ENCODE data around the gene OLAH. TPM values are rescaled to one million over a fixed set of nuclear protein-coding genes. Genes with fewer than 3 reads are reported as not detected.

Gene OLAH
- total RNA-seq, 3 donors from 2014 or later: 1.1 to 2.6 (median 1.6) TPM

- no peak for DNase-seq (ENCODE audit: low spot score in 2 of 2)
- Histone ChIP-seq H3K4me1 (no peaks in the 10 kb centered on the region), H3K9me3 (peaks cover 0 to 21% of the 10 kb centered on the region in 2 donors), H3K4me3 (no peak overlapping the region), H3K27me3 (no peaks in the 10 kb centered on the region), H3K27ac (no peak overlapping the region), H3K36me3 (no peaks in the 10 kb centered on the region)
- intact Hi-C loops (cut with DNase I; ENCODE audit: low total_unique reads): no loop called here
- no peak for TF ChIP-seq POLR2A (IDR thresholded peaks at IDR 0.05)
- TF ChIP-seq, protein P1, sequence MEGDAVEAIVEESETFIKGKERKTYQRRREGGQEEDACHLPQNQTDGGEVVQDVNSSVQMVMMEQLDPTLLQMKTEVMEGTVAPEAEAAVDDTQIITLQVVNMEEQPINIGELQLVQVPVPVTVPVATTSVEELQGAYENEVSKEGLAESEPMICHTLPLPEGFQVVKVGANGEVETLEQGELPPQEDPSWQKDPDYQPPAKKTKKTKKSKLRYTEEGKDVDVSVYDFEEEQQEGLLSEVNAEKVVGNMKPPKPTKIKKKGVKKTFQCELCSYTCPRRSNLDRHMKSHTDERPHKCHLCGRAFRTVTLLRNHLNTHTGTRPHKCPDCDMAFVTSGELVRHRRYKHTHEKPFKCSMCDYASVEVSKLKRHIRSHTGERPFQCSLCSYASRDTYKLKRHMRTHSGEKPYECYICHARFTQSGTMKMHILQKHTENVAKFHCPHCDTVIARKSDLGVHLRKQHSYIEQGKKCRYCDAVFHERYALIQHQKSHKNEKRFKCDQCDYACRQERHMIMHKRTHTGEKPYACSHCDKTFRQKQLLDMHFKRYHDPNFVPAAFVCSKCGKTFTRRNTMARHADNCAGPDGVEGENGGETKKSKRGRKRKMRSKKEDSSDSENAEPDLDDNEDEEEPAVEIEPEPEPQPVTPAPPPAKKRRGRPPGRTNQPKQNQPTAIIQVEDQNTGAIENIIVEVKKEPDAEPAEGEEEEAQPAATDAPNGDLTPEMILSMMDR (IDR thresholded peaks at IDR 0.05): no peak
- TF ChIP-seq POLR2AphosphoS5 (IDR thresholded peaks at IDR 0.05): no peak
These were observed 16.2 kb downstream of the OLAH start for GRCh38 chr10:15059914-15060313.

DNA sequence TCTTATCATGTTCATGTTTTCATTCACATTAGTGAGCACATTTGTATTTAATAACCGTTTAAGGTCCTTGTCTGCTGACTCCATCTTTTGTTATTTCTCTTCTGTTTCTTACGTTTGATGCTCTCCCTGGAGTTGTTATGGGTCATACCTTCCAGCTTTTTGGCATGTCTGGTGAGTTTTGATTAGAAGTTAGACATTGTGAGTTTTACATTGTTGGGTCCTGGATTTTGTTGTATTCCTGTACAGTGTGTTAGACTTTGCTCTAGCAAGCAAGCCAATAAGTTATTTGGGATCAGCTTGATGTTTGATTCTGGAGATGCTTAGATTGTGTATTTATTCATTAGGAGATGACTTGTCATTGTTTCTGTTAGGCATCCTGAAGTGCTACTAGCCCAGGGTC is 16.9 kb downstream of the OLAH start:
- intact Hi-C loops (cut with DNase I; ENCODE audit: low total_unique reads): no loop called here
- no peak overlapping the region for H3K4me3 ChIP-seq
- H3K36me3 ChIP-seq: no peaks in the 10 kb centered on the region
- no peaks in the 10 kb centered on the region for H3K4me1 ChIP-seq
- no peak for DNase-seq (ENCODE audit: low spot score in 2 of 2)
- H3K27me3 ChIP-seq: no peaks in the 10 kb centered on the region
- H3K27ac ChIP-seq: no peak overlapping the region
- no peak for TF ChIP-seq POLR2AphosphoS5 (IDR thresholded peaks at IDR 0.05)
- no peak for TF ChIP-seq POLR2A (IDR thresholded peaks at IDR 0.05)
- TF ChIP-seq, protein P1 (IDR thresholded peaks at IDR 0.05): no peak
- peaks cover 0 to 25% of the 10 kb centered on the region in 2 donors for H3K9me3 ChIP-seq

- Histone ChIP-seq H3K9me3 (peaks cover 0 to 6% of the 10 kb centered on the region in 2 donors), H3K4me1 (no peaks in the 10 kb centered on the region), H3K36me3 (no peaks in the 10 kb centered on the region), H3K27me3 (no peaks in the 10 kb centered on the region), H3K27ac (no peak overlapping the region), H3K4me3 (no peak overlapping the region)
- intact Hi-C loops (cut with DNase I; ENCODE audit: low total_unique reads): no loop called here
- TF ChIP-seq, protein P1 (IDR thresholded peaks at IDR 0.05): no peak
- TF ChIP-seq POLR2A (IDR thresholded peaks at IDR 0.05) (no peak), POLR2AphosphoS5 (IDR thresholded peaks at IDR 0.05) (no peak)
- DNase-seq (ENCODE audit: low spot score in 2 of 2): no peak
These were observed 23.4 kb downstream of the OLAH start for GRCh38 chr10:15067154-15067553.

GRCh38 chr10:15068802-15069201 is 25.1 kb downstream of the OLAH start:
- no peaks in the 10 kb centered on the region for H3K27me3 ChIP-seq
- H3K9me3 ChIP-seq: peaks cover 0 to 6% of the 10 kb centered on the region in 2 donors
- no peaks in the 10 kb centered on the region for H3K36me3 ChIP-seq
- TF ChIP-seq, protein P1 (IDR thresholded peaks at IDR 0.05): no peak
- TF ChIP-seq POLR2AphosphoS5 (IDR thresholded peaks at IDR 0.05) (no peak), POLR2A (IDR thresholded peaks at IDR 0.05) (no peak)
- no peak overlapping the region for H3K4me3 ChIP-seq
- intact Hi-C loops (cut with DNase I; ENCODE audit: low total_unique reads): no loop called here
- no peak overlapping the region for H3K27ac ChIP-seq
- no peaks in the 10 kb centered on the region for H3K4me1 ChIP-seq
- DNase-seq (ENCODE audit: low spot score in 2 of 2): no peak

DNA sequence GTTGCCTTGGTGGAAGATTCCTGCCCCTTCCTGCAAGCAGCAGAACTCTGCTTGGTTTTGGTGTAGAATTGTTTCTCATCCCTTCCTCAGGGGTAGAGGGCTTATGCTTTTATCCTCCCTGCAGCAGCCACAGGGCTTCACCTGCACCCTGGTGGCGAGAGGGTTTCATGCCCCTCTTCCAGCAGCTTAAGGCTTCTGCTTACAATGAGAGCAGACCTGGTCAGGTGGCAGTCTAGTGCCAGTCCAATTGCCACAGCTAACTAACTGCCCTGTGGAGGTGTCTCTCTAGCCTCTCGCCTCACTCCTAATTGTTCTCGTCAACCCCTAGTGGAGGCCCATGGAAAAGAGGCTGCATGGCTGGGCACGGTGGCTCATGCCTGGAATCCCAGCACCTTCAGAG is 25.5 kb downstream of the OLAH start:
- no peaks in the 10 kb centered on the region for H3K36me3 ChIP-seq
- no peak for DNase-seq (ENCODE audit: low spot score in 2 of 2)
- H3K27ac ChIP-seq: no peak overlapping the region
- TF ChIP-seq, protein P1 (IDR thresholded peaks at IDR 0.05): no peak
- TF ChIP-seq POLR2AphosphoS5 (IDR thresholded peaks at IDR 0.05): no peak
- no peak for TF ChIP-seq POLR2A (IDR thresholded peaks at IDR 0.05)
- H3K9me3 ChIP-seq: peaks cover 0 to 6% of the 10 kb centered on the region in 2 donors
- no peak overlapping the region for H3K4me3 ChIP-seq
- intact Hi-C loops (cut with DNase I; ENCODE audit: low total_unique reads): no loop called here
- no peaks in the 10 kb centered on the region for H3K4me1 ChIP-seq
- H3K27me3 ChIP-seq: no peaks in the 10 kb centered on the region

Data from breast epithelium (tissue), 4 donors.